Measurements from ENCODE around the gene TMCC1.

TMCC1 gene

GRCh38 chr3:129702934-129703712, 190.4 kb downstream of the TMCC1 start:
- TF ChIP-seq FOXP2 (optimal IDR thresholded peaks at IDR 0.05; ENCODE audit: borderline replicate concordance, extremely low read depth, extremely low read length, insufficient read depth) (no peak), POLR2AphosphoS5 (IDR thresholded peaks at IDR 0.05; ENCODE audit: low read depth, low read length) (no peak), TAF1 (IDR thresholded peaks at IDR 0.05; ENCODE audit: borderline replicate concordance, insufficient read depth, low read length) (no peak), SIN3A (IDR thresholded peaks at IDR 0.05; ENCODE audit: borderline replicate concordance, insufficient read depth, low read length) (no peak), REST (IDR thresholded peaks at IDR 0.05; ENCODE audit: insufficient read depth in 1 of 2, low read depth in 2 of 2, low read length in 2 of 2) (no peak)

- TF ChIP-seq SIN3A (IDR thresholded peaks at IDR 0.05; ENCODE audit: borderline replicate concordance, insufficient read depth, low read length) (no peak), REST (IDR thresholded peaks at IDR 0.05; ENCODE audit: insufficient read depth in 1 of 2, low read depth in 2 of 2, low read length in 2 of 2) (no peak), POLR2AphosphoS5 (IDR thresholded peaks at IDR 0.05; ENCODE audit: low read depth, low read length) (no peak), TAF1 (IDR thresholded peaks at IDR 0.05; ENCODE audit: borderline replicate concordance, insufficient read depth, low read length) (no peak), FOXP2 (optimal IDR thresholded peaks at IDR 0.05; ENCODE audit: borderline replicate concordance, extremely low read depth, extremely low read length, insufficient read depth) (no peak)
Measured at GRCh38 chr3:129701161-129701560, 192.3 kb downstream of the TMCC1 start.

- no peak for TF ChIP-seq TAF1 (IDR thresholded peaks at IDR 0.05; ENCODE audit: borderline replicate concordance, insufficient read depth, low read length)
- TF ChIP-seq REST (IDR thresholded peaks at IDR 0.05; ENCODE audit: insufficient read depth in 1 of 2, low read depth in 2 of 2, low read length in 2 of 2): no peak
- TF ChIP-seq FOXP2 (optimal IDR thresholded peaks at IDR 0.05; ENCODE audit: borderline replicate concordance, extremely low read depth, extremely low read length, insufficient read depth): no peak
- TF ChIP-seq POLR2AphosphoS5 (IDR thresholded peaks at IDR 0.05; ENCODE audit: low read depth, low read length): no peak
- TF ChIP-seq SIN3A (IDR thresholded peaks at IDR 0.05; ENCODE audit: borderline replicate concordance, insufficient read depth, low read length): no peak
Measured at GRCh38 chr3:129699612-129700011, 193.9 kb downstream of the TMCC1 start.

GRCh38 chr3:129699199-129699598, 194.3 kb downstream of the TMCC1 start:
- no peak for TF ChIP-seq TAF1 (IDR thresholded peaks at IDR 0.05; ENCODE audit: borderline replicate concordance, insufficient read depth, low read length)
- TF ChIP-seq FOXP2 (optimal IDR thresholded peaks at IDR 0.05; ENCODE audit: borderline replicate concordance, extremely low read depth, extremely low read length, insufficient read depth): no peak
- TF ChIP-seq SIN3A (IDR thresholded peaks at IDR 0.05; ENCODE audit: borderline replicate concordance, insufficient read depth, low read length): no peak
- TF ChIP-seq REST (IDR thresholded peaks at IDR 0.05; ENCODE audit: insufficient read depth in 1 of 2, low read depth in 2 of 2, low read length in 2 of 2): no peak
- no peak for TF ChIP-seq POLR2AphosphoS5 (IDR thresholded peaks at IDR 0.05; ENCODE audit: low read depth, low read length)
